ENCODE measurements around the gene CFAP92.

Gene CFAP92

GRCh38 chr3:128998561-128998960 is 4.7 kb upstream of the CFAP92 start:
- H3K4me1 ChIP-seq (ENCODE audit: control insufficient read depth, insufficient read depth, low read length): peaks cover 2% of the 10 kb centered on the region; the same call in 1 of the 2 replicates
- H3K27ac ChIP-seq (ENCODE audit: low read length): no peak overlapping the region
- peaks cover 41% of the 10 kb centered on the region for H3K27me3 ChIP-seq (ENCODE audit: control insufficient read depth, insufficient read depth, low read length)
- H3K4me3 ChIP-seq (ENCODE audit: low read length): no peak overlapping the region
- no CpG with 5 or more reads among the region's 3 CpGs for WGBS (ENCODE audit: insufficient coverage, insufficient read length)
- H3K36me3 ChIP-seq (ENCODE audit: control insufficient read depth, insufficient read depth, low read length): no peaks in the 10 kb centered on the region
- DNase-seq (ENCODE audit: low read depth, low spot score): no peak
- no peaks in the 10 kb centered on the region for H3K9me3 ChIP-seq (ENCODE audit: control insufficient read depth, insufficient read depth, low read length)

DNA sequence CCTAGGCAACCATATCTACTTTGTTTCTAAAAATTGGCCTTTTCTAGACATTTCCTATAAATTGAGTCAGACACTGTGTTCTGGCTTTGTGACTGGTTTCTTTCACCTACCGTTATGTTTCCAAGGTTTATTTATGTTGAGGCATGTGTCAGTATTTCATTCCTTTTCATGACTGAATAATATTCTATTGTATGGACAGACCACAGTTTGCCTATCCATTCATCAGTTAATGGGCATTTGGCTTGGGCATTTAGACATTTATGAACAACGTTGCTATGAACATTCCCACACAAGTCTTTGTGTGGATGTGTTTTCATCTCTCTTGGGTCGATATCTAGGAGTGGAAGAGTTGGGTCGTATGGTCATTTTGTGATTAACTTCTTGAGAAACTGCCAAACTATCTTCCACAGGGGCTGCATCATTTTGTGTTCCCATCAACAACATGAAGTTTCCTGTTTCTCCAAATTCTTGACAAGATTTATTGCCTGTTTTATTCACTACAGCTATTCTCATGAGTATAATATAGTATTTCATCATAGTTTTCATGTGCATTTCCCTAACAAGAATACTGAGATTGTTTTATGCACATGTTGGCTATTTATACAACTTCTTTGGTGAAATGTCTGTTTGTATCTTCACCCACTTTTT is 3.7 kb upstream of the CFAP92 start:
- Histone ChIP-seq H3K27me3 (ENCODE audit: control insufficient read depth, insufficient read depth, low read length) (peaks cover 36% of the 10 kb centered on the region), H3K4me1 (ENCODE audit: control insufficient read depth, insufficient read depth, low read length) (peaks cover 5% of the 10 kb centered on the region; the same call in 1 of the 2 replicates)
- no CpG with 5 or more reads among the region's 4 CpGs for WGBS (ENCODE audit: insufficient coverage, insufficient read length)

GRCh38 chr3:128996726-128997125 is 2.9 kb upstream of the CFAP92 start:
- H3K27me3 ChIP-seq (ENCODE audit: control insufficient read depth, insufficient read depth, low read length): peaks cover 28% of the 10 kb centered on the region
- H3K36me3 ChIP-seq (ENCODE audit: control insufficient read depth, insufficient read depth, low read length): no peaks in the 10 kb centered on the region
- no CpG with 5 or more reads among the region's 5 CpGs for WGBS (ENCODE audit: insufficient coverage, insufficient read length)
- no peak overlapping the region for H3K27ac ChIP-seq (ENCODE audit: low read length)
- H3K4me1 ChIP-seq (ENCODE audit: control insufficient read depth, insufficient read depth, low read length): peaks cover 5% of the 10 kb centered on the region; the same call in 1 of the 2 replicates
- H3K4me3 ChIP-seq (ENCODE audit: low read length): no peak overlapping the region
- H3K9me3 ChIP-seq (ENCODE audit: control insufficient read depth, insufficient read depth, low read length): no peaks in the 10 kb centered on the region
- DNase-seq (ENCODE audit: low read depth, low spot score): no peak

More for the DNA sequence above, 3.7 kb upstream of the CFAP92 start:
- DNase-seq (ENCODE audit: low read depth, low spot score): no peak
- no peaks in the 10 kb centered on the region for H3K9me3 ChIP-seq (ENCODE audit: control insufficient read depth, insufficient read depth, low read length)
- H3K36me3 ChIP-seq (ENCODE audit: control insufficient read depth, insufficient read depth, low read length): no peaks in the 10 kb centered on the region
- no peak overlapping the region for H3K27ac ChIP-seq (ENCODE audit: low read length)
- no peak overlapping the region for H3K4me3 ChIP-seq (ENCODE audit: low read length)

- DNase-seq (ENCODE audit: low read depth, low spot score): no peak
- H3K9me3 ChIP-seq (ENCODE audit: control insufficient read depth, insufficient read depth, low read length): no peaks in the 10 kb centered on the region
- H3K4me1 ChIP-seq (ENCODE audit: control insufficient read depth, insufficient read depth, low read length): peaks cover 5% of the 10 kb centered on the region; the same call in 1 of the 2 replicates
- no peak overlapping the region for H3K27ac ChIP-seq (ENCODE audit: low read length)
- H3K36me3 ChIP-seq (ENCODE audit: control insufficient read depth, insufficient read depth, low read length): no peaks in the 10 kb centered on the region
- WGBS (ENCODE audit: insufficient coverage, insufficient read length): no CpG with 5 or more reads among the region's 1 CpG
- H3K4me3 ChIP-seq (ENCODE audit: low read length): no peak overlapping the region
- peaks cover 23% of the 10 kb centered on the region for H3K27me3 ChIP-seq (ENCODE audit: control insufficient read depth, insufficient read depth, low read length)
Measured at GRCh38 chr3:128996200-128996599, 2.3 kb upstream of the CFAP92 start.

GRCh38 chr3:128995737-128996136 is 1.9 kb upstream of the CFAP92 start:
- no CpG with 5 or more reads among the region's 1 CpG for WGBS (ENCODE audit: insufficient coverage, insufficient read length)
- H3K36me3 ChIP-seq (ENCODE audit: control insufficient read depth, insufficient read depth, low read length): no peaks in the 10 kb centered on the region
- no peak for DNase-seq (ENCODE audit: low read depth, low spot score)
- no peaks in the 10 kb centered on the region for H3K9me3 ChIP-seq (ENCODE audit: control insufficient read depth, insufficient read depth, low read length)
- no peak overlapping the region for H3K4me3 ChIP-seq (ENCODE audit: low read length)
- peaks cover 19% of the 10 kb centered on the region for H3K27me3 ChIP-seq (ENCODE audit: control insufficient read depth, insufficient read depth, low read length)
- H3K27ac ChIP-seq (ENCODE audit: low read length): no peak overlapping the region
- peaks cover 5% of the 10 kb centered on the region; the same call in 1 of the 2 replicates for H3K4me1 ChIP-seq (ENCODE audit: control insufficient read depth, insufficient read depth, low read length)

GRCh38 chr3:128994581-128995546 is 988 bp upstream of the CFAP92 start:
- Histone ChIP-seq H3K27me3 (ENCODE audit: control insufficient read depth, insufficient read depth, low read length) (peaks cover 10% of the 10 kb centered on the region; the same call in 1 of the 2 replicates), H3K36me3 (ENCODE audit: control insufficient read depth, insufficient read depth, low read length) (no peaks in the 10 kb centered on the region), H3K27ac (ENCODE audit: low read length) (no peak overlapping the region), H3K4me3 (ENCODE audit: low read length) (no peak overlapping the region), H3K9me3 (ENCODE audit: control insufficient read depth, insufficient read depth, low read length) (no peaks in the 10 kb centered on the region), H3K4me1 (ENCODE audit: control insufficient read depth, insufficient read depth, low read length) (peaks cover 5% of the 10 kb centered on the region; the same call in 1 of the 2 replicates)
- DNase-seq (ENCODE audit: low read depth, low spot score): no peak
- no CpG with 5 or more reads among the region's 19 CpGs for WGBS (ENCODE audit: insufficient coverage, insufficient read length)

- Histone ChIP-seq H3K9me3 (ENCODE audit: control insufficient read depth, insufficient read depth, low read length) (no peaks in the 10 kb centered on the region), H3K27ac (ENCODE audit: low read length) (no peak overlapping the region), H3K4me3 (ENCODE audit: low read length) (no peak overlapping the region; the same call in 1 of the 2 replicates), H3K36me3 (ENCODE audit: control insufficient read depth, insufficient read depth, low read length) (no peaks in the 10 kb centered on the region), H3K4me1 (ENCODE audit: control insufficient read depth, insufficient read depth, low read length) (peaks cover 5% of the 10 kb centered on the region; the same call in 1 of the 2 replicates), H3K27me3 (ENCODE audit: control insufficient read depth, insufficient read depth, low read length) (peaks cover 6% of the 10 kb centered on the region; the same call in 1 of the 2 replicates)
- DNase-seq (ENCODE audit: low read depth, low spot score): no peak
- WGBS (ENCODE audit: insufficient coverage, insufficient read length): no CpG with 5 or more reads among the region's 13 CpGs
Measured at GRCh38 chr3:128994173-128994512, 267 bp upstream of the CFAP92 start.

DNA sequence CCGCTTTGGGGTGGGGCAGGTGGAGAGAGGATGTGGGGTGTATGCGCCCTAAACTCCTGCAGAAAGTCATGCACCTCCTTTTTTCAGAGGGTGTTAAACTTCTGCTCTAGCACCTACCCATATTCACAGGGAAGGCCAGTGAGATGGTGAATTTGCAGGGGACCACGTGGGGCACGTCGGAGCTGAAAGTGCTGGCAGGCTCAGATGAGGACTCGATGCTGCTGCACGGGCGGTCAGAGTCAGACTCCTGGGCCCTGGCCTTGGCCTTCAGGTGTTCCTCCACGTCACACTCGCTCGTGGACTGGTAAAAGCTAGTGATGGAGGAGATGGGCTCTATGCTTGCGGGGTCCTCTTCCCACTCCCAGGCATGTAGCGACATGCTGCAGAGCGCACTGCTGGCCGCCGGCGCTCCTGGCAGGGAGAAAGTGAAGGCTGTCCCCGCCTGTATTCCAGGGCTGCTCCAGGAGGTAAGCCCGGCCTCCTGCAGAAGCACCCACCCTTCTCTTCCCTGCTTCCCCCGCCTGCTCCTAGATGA is 883 bp downstream of the CFAP92 start:
- H3K27ac ChIP-seq (ENCODE audit: low read length): no peak overlapping the region
- no CpG with 5 or more reads among the region's 20 CpGs for WGBS (ENCODE audit: insufficient coverage, insufficient read length)
- peaks cover 6% of the 10 kb centered on the region; the same call in 1 of the 2 replicates for H3K27me3 ChIP-seq (ENCODE audit: control insufficient read depth, insufficient read depth, low read length)
- H3K36me3 ChIP-seq (ENCODE audit: control insufficient read depth, insufficient read depth, low read length): no peaks in the 10 kb centered on the region
- H3K4me1 ChIP-seq (ENCODE audit: control insufficient read depth, insufficient read depth, low read length): peaks cover 5% of the 10 kb centered on the region; the same call in 1 of the 2 replicates
- H3K9me3 ChIP-seq (ENCODE audit: control insufficient read depth, insufficient read depth, low read length): no peaks in the 10 kb centered on the region
- DNase-seq (ENCODE audit: low read depth, low spot score): no peak
- no peak overlapping the region; the same call in 1 of the 2 replicates for H3K4me3 ChIP-seq (ENCODE audit: low read length)

DNA sequence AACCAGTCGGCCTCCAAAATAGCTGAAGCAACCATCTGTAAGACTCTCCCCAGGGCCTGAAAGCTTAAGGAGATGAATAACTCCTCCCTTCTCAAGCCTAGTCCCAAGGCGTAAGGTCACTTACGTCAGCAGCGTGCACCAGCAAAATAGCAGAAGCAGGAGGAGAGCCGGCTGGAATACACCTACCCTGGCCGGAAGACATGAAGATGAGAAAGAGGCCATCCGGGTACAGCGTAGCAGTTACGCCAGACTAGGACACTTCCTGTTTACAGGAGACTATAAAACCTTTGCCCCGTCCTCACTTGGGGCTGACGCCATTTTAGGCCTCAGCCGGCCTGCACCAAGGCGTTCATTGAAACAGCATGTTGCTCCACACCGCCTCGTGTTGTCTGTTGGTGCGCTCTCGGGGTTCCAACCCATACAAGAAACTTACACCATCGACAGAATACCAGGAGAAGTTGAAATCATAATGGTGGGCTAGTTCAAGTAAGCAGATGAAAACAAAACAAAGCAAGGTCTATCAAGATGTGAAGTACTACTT is 2.5 kb downstream of the CFAP92 start:
- Histone ChIP-seq H3K27me3 (ENCODE audit: control insufficient read depth, insufficient read depth, low read length) (peaks cover 6% of the 10 kb centered on the region; the same call in 1 of the 2 replicates), H3K4me3 (ENCODE audit: low read length) (no peak overlapping the region), H3K36me3 (ENCODE audit: control insufficient read depth, insufficient read depth, low read length) (no peaks in the 10 kb centered on the region), H3K4me1 (ENCODE audit: control insufficient read depth, insufficient read depth, low read length) (peaks cover 5% of the 10 kb centered on the region; the same call in 1 of the 2 replicates), H3K27ac (ENCODE audit: low read length) (no peak overlapping the region), H3K9me3 (ENCODE audit: control insufficient read depth, insufficient read depth, low read length) (no peaks in the 10 kb centered on the region)
- WGBS (ENCODE audit: insufficient coverage, insufficient read length): no CpG with 5 or more reads among the region's 18 CpGs
- no peak for DNase-seq (ENCODE audit: low read depth, low spot score)

- DNase-seq (ENCODE audit: low read depth, low spot score): no peak
- H3K36me3 ChIP-seq (ENCODE audit: control insufficient read depth, insufficient read depth, low read length): no peaks in the 10 kb centered on the region
Measured at GRCh38 chr3:128988286-128988685, 5.6 kb downstream of the CFAP92 start.

More at GRCh38 chr3:128988286-128988685, 5.6 kb downstream of the CFAP92 start:
- Histone ChIP-seq H3K4me3 (ENCODE audit: low read length) (no peak overlapping the region), H3K4me1 (ENCODE audit: control insufficient read depth, insufficient read depth, low read length) (peaks cover 4% of the 10 kb centered on the region; the same call in 1 of the 2 replicates), H3K9me3 (ENCODE audit: control insufficient read depth, insufficient read depth, low read length) (no peaks in the 10 kb centered on the region), H3K27ac (ENCODE audit: low read length) (no peak overlapping the region), H3K27me3 (ENCODE audit: control insufficient read depth, insufficient read depth, low read length) (peaks cover 5% of the 10 kb centered on the region; the same call in 1 of the 2 replicates)
- WGBS (ENCODE audit: insufficient coverage, insufficient read length): no CpG with 5 or more reads among the region's 8 CpGs

All from iPS DF 6.9 (cell line).